Right hindlimb (tissue), 1 donor: ENCODE data around the gene ELOA.
"Not testable (repeated sequence)": the region's sequence is repeated elsewhere in the genome, so short reads cannot be mapped to it uniquely, and the experiment has no call there.

ENCODE experiments used
- DNase-seq: peaks from one replicate; pipeline ENCODE4 v3.0.0-alpha.2; 2018

Gene ELOA

GRCh38 chr1:23802809-23803342 lies 59.6 kb downstream of the ELOA start:
- DNase-seq: not testable (repeated sequence)

DNA sequence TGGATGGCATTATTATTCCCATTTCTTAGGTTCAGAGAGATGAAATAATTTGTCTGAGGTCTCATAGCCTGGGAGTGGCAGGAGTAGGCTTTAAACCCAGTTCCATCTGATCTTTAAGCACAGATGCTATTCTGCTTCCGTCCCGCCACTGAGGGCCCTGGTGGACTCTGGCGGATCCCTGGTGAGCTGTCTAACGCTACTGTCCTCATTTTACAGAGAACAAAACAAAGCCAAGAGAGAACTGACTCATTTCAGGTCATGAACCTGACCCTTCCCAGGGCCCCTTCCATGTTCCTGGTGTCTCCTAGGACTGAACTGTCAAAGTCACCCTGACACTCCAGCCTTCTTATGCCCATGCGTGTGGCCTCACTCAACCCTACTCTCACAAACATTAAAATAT lies 60.4 kb downstream of the ELOA start:
- no peak for DNase-seq

- no peak for DNase-seq
These were observed 61.0 kb downstream of the ELOA start for GRCh38 chr1:23804183-23804835.

- DNase-seq: no peak
These were observed 61.8 kb downstream of the ELOA start for GRCh38 chr1:23805025-23805424.

GRCh38 chr1:23806280-23806679 lies 63.0 kb downstream of the ELOA start:
- no peak for DNase-seq

DNA sequence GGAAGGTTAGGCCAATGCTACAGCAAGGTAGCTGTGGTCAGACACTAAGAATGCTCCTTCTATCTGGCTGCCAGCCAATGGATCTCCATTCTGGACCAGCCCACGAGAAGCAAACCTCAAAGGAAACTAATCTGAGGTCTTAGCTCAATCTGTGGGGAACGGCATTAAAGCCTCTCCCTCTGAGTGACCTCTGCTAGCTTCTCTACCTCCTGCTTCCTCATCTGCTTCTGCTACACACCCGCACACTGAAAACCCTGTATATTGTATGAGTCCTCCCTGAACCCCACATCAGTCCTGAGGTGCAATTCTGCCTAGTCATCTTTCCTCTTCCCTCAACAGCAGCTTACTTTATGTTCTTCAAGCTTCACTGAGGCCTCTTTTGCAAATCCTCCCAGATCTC lies 64.2 kb downstream of the ELOA start:
- no peak for DNase-seq

DNA sequence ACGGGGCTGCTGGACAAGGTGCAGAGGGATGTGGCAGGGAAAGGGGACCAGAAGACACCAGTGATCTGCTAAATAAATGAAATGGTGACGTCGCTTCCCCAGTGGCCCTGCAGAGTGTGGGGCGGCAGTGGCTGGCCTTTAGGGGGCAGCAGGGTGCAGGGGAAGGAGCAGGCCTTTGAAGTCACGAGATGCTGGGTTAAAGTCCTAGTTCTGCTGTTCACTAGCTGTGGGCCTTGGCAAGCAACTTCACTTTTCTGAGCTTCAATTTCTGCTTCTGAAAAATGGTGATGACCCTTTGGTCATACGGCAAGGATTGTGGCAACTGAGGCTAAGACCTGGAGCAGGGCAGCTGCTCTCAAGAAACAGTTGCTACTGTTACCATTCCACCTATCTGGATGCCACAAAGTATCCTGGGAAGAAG lies 66.5 kb downstream of the ELOA start:
- no peak for DNase-seq

DNA sequence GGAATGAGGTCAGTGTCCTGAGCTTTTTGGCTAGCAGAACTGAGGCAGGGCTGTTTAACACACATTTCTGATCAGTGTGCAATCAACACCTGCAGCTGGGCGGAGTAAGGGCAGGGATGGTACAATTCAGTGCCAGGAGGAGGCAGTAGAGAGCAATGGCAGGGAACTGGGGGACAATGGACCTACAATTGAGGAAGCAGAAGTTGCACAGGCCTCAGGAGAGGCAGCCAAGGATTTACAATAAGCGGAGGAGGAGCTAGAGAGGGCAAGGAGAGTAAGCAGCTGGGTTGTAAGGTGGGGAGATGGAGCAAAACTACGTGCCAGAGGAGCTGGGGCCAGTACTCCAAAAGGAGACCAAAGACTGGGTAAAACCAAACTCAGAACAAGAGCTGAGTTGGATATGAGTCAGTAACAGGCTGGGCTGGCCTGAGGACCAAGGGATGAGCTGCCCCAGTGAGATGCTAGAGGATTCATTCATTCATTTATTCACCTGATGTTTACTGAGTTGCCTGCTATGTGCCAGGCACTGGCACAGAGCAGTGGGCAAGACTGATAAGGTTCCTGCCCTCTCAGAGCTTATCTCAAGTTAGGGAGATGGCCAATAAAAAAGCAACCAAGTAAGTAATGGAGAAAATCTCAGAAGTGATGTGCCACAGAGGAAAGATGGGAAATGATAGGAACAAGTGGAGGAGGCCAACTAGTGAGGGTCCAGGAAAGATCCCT lies 67.7 kb downstream of the ELOA start:
- DNase-seq: no peak
